COLO668 (cell line): ENCODE measurements around the gene COBL.

Experiments
- DNase-seq: peaks from one replicate; lab custom pipeline; 2025; ENCODE audit not compliant: unreplicated experiment; lab: John Stamatoyannopoulos, UW

The COBL gene

DNA sequence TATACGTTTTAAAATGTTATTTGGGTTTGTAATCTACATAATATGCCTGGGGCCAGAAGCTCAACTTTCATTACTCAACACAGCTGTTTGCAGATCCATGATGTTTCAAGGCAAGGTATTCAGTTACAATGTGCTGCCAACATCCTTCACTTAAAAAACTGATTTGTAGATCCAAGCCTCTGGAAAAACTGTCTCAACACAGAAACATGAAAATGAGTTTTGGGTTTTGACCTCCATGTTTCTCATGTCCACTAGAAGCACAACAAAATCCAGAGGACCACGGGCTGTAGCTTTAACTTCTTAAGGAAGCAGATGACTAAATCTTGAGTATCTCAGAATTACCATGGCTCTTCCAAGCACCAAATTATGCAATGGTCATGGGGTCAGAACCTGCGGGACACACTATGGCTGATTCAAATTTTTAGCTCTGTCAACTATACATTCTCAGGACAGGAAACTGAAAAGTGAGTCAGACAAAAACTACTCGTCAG is 286.9 kb downstream of the COBL start:
- no peak for DNase-seq

DNA sequence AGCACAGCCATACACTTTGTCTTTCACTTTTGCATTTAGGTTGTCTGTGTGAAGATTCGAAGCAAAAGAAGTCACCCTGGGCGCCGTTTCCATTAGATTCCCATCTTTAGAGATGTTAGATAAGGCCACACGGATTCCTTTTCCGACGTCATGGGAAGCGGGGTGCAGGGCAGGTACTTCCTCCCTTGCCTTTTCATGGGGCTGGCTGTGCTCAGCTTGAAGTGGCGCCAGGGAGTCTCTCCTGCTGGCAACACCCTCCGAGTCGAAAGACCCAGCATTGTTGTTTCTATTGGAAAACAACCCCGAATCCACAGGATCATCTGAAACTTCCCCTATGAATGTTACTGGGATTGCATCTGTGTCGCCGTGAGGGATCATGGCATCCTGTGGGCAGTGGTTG is 287.5 kb downstream of the COBL start:
- DNase-seq, result no peak

DNA sequence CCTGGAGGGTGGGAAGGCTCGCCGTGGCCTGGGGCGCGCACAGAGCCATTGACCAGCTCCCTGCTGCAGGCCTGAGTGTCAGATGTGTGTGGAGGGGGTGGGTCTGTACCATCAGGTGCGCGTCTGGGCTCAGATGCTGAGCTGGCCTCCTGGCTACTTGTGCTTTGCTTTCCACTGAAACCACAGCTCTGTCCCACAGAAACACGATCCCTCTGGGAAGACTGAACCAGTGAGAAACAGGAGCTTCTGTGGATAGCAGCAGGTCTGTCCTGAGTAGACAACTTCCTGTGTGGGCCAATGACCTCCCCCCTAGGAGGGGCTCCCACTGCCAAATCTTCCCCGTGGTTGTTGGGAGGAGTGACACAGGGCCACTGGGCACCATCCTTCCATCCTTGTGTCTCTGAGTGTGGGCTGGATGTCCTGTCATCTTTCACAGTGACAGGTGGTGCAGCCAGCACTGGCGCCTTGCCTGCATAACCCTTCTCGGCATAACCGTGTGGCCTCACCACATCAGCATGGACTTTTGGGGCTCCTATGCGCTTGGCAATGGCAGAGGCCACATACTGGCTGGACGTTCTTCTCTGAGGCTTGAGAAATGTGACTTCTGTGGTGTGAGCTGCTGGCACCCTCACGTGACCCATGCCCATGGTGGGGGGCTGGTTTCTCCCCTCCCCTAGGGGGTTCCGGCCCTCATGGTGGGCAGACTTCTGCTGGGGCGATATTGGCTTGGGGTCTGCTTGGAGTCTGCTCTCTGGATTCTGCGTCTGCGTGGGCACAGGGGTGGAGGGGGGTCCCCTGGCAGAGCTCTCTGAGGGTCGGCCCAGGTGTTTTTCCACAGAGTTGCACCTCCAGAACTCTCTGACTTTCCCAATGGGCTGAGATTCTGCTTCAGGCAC is 288.4 kb downstream of the COBL start:
- DNase-seq, result no peak

DNA sequence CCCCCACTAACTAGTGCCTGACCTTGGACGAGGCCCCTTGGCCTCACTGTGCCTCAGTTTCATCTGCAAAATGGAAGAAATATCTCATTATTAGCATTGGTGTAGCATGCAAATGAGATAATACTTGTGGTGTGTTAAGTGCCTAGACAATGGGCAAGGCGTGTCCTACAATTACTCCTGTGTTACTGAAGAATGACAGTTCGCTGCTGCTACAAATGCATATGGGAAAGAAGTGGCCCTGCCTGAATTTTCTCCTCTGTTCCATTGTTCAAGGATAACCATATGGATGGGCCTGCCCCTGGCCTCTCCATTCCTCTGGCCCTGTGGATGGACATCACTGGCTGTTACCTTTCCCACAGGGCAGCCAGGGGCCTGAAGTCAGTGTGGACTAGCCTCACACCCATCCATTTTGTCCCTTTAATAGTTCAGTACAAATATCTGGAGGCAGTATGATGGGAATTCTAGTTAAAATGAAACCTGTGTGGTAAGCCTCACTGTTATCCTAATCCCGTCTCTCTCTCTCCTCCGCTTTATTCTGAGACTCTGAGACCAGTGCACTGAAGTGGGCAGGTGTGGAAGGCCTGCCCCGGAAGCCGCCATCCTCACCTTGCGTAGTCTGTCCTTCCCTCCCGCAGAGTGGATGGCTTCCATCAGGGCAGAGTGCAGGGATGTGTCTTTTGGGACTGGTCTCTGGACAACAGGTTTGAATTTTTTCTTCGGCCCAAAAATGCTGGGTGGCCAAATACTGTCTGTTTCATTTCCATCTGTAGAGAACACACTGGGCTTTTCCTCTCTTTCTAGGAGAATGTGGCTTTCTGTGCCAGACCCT is 289.3 kb downstream of the COBL start:
- DNase-seq, result no peak

DNA sequence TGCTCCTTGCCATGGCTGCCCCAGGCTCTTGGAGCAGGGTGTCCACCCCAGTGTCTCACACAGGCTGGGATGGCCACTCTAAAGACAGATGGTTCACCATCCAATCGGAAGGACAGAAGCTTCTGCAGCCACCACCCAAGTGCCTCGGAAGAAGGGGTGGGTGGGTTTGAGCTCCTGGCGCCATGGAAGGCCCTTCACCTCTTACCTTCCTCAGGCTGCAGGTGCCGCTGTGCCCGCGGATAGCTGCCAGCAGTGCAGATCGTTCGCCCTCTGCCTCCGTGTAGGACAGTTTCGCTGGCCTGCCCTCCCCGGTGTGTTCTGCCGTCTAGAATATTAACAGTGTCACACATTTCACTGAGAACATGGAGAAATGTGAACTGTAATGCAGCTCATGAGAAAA is 290.3 kb downstream of the COBL start:
- DNase-seq, result no peak

DNA sequence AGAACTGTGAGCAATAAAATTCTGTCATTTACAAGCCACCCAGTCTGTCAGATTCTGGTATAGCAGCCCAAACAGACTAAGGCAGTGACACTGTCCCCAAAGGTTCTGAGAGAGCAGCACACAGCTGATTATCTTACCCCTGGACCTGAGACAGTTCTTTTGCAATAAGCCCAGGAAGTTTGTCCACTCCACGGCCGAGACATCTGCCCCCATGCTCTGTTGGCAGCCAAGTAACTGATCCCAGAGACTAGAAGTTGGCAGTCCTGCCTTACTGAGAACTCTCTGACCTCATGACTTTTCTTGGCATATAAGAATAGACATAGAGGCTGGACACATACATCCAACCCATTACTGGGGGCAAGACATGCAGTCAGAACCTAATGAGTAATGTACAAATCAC is 290.9 kb downstream of the COBL start:
- DNase-seq, result no peak

DNA sequence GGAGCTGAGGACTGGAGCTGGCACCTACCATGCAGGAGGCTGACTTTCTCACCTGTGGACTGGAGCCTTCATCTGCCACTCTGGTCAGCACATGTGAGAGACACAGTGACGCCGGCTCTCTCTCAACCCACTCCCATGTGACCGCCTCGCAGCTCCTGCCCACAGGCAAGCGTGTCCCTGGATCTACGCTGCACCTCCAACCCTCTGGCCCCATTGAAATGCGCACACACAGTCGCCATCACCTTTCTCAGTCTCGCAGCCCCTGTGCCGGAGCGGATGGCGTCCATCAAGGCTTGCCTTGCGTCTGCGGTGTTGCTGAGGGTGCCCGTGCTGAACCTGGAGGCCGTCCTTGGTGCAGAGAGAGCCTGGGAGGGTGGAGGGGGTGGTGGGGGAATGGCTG is 291.7 kb downstream of the COBL start:
- DNase-seq, result no peak

DNA sequence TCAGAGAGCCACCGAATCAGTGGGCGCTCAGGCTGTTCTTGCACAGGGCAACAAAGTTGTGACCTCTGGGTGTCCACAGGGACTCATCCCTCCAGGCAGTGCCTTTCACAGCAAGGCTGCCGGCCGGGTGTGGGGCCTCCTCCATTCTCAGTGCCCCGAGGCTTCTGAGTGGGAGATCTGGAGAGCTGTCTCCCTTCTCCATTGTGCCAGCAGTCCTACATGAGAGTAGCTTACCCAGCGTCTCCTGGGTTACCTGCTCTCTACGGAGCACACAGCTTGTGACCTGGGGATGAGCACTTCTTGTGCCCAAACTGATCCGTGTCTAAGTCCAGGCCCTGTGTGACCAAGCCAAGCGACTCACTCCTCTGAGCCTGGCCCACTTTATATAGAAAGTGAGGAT is 293.1 kb downstream of the COBL start:
- DNase-seq, result no peak

DNA sequence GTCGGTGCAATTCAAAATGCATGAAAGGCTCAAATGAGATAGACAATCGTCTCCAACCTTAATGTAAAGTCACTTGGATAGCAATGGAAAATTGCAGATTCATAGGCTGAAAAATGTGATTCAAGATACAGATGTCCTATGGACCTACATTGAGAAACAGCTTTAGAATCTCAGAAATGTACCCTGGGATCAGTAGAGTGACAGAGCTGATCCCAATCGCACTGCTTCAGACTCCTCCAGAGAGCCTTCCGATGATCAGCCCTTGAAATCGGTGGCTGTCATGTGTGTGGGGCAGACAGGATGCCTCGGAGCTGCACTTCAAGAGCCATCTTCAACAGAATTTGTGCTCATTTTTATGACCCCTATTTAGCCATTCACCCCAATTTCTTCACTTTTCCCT is 293.8 kb downstream of the COBL start:
- no peak for DNase-seq

DNA sequence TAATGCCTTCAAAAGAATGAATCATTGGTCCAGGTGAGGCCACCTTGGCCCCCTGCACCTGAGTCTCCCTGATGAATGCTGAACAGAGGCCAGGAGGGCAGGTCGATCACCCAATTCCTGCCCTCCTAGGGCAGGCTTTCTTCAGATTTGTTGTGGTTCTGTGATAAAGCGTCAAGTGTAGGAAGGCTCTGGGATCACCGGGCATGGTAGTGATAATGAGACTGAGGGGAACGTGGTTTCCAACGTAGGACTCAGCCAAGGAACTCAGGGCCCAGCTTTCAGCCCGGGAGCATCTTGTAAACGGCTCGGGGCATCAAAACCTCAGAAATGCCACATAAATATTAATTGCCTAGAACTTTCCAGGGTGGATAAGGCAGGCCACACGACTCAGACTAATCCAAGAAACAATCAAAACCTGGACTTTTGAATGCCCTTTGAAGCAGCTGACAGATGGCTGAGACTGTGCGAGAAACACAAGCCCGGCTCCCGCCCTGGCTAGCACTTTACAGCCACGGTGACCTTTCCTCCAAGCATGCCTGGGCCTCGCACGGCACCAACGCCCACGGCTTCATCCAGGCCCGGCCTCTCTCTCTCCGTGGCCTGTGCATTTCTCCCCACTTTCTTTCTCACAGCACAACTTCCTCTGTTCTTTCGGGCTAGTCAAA is 294.6 kb downstream of the COBL start:
- DNase-seq, result no peak

DNA sequence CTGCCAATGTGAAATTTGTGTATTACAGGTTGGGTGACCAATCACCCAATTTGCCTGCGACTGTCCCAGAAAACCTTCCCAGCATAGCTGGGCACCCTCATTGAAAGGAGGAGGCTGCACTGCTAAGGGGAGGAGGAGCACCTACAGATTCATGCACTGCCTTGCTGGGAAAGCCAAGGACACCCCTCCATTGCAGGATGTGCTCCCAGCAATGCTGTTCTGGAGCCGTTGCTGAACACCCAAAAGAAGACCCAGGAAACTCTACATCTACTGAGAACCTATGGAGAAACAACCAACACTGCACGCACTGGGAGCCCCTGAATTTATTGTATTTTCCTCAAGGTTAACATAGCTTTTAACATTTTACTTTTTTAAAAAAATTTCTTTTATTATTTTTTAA is 295.7 kb downstream of the COBL start:
- DNase-seq, result no peak

DNA sequence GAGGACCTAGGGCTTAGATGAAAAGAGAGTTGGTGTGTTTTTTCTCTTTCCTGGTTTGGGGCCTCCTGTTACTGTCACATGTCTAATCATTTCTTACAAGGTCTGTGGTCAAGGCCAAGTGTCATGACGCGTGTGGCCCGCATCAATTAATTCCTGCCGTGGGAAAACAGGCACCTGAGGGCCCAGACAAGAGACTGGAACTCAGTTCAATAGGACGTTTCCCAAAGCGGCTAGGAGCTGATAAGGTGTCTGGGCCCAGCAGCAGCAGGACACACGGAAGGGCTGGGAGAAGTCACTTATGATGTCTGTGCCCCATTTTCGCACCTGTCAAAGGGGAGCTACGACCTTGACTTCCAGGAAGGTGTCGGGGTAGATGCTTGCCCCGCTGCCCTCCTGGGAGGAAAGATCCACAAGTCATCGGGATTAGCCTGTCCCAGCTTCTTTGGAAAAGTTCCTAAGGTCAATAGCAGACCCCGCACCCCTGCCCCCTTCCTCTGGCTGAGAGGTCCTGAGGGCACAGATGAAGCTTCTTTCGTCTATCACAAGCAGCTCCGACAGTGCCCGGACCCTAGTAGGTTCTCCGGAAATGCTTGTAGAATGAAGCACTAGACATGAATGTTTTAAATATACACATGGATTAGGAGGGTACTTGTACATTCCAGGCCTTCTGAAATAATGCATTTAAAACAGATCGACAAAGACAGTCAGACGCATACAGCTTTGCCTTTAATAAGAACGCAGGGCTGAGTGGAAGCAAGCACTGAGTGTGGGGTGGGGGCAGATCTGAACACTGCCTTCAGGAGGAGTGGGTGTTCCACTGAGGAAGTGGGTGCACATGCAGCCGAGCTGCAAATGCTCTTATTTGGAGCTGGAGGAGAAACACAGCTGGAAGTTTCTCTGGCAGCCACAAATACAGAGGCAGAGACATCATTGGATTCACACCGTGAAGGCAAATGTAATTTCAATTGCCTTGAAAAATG is 296.4 kb downstream of the COBL start:
- DNase-seq, result no peak

DNA sequence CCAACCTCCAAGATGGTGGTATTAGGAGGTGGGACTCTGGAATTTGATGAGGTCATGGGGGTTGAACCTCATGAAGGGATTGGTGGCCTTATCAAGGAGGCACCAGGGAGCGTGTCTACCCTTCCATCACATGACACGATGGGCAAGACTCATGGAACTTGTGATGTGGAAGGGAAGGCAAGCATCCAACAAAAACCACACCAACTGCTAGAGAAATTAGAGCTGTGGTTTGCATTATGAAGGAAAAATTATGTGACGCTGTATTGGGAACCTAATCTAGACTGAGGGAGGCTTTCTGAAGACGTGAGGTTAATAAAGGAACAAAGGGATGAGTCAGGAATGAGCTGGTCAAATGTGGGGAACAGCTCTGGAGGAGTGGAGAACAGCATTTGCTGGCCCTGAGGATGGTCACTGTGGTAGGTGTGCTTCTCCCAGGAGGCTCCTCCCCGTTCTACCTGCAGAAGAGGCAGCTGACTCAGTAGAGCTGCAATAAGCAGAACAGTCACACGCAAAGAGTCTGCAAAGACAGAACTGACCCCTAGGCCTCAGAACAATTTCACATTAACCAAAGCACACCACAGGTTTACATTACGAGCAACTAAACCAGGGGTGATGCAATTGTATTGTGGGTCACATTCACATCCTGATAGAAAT is 297.3 kb downstream of the COBL start:
- DNase-seq, result no peak

DNA sequence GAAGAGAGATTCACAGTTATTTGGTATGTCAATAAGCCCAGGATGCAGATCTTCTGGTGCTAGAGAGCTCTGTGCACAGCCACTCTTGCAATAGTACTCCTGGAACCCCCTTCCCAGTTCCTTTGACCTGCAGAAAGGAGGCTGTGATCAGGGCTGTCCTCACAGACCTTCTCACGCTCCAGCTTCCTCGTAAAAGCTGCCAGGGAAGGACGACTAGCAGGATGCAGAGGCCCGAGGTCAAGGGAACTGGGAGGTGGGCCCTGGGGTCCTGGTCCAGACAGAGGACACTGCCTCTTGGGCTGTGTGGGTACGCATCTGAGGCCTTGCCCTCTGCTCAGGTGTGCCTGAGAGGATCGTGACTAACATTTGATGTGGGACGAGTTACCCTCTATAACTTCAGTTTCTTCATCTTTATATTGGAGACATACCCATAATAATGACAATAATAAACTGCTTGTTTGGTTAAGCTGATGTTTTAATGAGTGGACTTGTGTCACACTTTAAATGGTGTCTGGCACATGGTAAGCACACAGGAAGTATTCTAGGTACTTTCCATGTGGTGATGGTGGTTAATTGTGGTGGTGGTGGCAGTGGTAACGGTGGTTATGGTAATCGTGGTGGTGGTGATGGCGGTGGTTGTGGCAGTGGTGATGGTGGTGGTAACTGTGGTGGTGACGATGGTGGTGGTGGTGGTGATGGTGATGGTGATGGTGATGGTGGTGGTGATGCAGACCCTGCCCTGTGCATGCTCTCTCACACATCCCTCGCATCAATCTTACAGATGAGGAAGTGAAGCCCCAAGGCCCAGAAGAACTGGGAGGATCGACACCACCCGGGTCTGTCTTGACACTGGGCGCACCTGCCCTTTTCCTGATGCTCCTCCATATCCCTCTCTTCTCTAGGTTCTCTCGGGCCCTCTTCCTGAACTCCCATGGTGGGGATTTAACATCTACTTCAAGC is 298.8 kb downstream of the COBL start:
- no peak for DNase-seq

DNA sequence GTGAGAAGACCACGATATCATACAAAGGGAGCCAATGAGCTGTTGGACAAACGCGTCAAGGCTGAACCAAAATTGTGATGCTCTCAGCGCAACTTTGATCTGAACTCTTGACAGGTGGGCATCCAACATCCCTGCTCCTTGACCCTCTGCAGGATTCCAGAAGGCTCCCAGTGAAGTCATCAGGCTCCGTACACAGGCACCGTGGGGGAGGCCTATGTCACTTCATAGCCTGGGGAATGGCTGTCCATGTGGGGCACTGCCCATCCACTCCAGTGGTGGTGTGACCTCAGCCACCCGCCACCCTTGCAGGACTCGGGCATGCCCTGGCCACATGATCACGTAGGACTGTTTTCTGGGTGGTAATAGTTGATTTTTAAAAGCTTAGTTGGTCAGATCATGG is 300.1 kb downstream of the COBL start:
- DNase-seq, result no peak

DNA sequence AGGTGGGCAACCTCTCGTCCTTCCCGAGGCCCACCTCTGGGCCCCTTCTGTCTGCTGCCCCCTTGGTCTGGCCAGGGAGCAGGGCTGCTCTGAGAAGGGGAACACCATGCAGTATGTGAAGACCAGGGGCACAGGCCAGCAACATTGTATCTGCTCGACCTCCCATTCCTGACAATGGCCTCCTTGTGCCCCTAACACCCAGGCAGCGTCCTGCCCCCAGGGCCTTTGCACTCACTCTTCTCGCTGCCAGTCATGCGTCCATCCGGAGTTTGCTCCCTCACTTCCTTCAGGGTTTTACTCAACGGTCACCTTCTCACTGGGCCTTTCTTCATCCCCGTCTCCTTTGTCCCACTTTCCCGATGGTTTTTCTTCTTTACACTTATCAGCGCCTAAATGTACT is 301.0 kb downstream of the COBL start:
- no peak for DNase-seq

DNA sequence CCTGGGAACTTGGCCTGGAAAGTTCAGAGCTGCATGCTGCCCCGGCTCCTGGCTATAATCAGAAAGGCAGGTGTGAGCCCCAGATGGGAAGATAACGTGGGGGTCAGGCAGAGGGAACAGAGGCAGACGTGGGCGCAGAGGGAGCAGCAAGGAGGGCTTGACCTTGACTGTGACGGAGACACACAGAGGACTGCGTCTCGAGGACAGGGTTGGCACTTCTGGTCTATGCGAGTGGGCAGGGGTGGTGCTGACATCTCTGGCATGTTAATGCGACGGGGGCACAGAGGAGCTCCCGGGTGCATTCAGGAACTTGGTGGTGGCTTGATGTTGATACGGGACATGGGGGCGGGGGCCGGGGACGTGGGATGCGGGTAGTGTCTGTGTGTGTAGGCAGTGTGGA is 301.8 kb downstream of the COBL start:
- no peak for DNase-seq

DNA sequence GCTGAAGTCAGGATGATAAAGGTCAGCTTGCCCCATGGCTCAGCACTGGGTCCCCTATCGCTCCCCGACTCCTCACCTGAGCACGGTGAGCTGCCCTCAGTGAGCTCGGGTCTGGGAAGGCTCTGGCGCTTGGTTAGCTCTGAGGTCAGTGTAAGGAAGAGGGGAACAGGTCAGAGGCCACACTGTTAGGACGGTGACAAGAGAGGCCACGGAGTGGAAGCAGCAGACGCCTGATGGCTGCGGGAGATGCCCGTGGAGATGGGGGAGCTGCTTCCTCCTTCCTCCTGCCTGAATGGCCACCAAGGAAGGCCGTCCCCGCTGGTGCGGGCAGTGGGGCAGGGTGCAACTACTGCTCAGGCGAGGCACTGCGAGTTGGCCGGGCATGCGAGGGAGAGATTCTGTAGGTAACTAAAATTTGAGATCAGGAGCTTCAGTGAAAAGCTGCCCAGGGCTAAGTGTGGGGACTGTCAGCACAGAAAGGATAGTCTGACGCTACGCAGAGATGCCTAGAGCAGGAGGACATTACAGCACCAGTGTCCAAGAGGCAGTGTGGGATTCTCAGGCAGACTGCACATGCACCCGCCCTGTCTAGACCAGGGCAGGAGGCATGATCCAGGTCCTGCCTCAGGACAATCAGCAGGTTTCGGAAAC is 302.6 kb downstream of the COBL start:
- DNase-seq, result no peak
